ENCODE data around the gene TMEM80. TPM values are rescaled to one million over a fixed set of nuclear protein-coding genes. Genes with fewer than 3 reads are reported as not detected.

Gene TMEM80
- total RNA-seq, 1 donor from 2014 or later, result 1.3 TPM

DNA sequence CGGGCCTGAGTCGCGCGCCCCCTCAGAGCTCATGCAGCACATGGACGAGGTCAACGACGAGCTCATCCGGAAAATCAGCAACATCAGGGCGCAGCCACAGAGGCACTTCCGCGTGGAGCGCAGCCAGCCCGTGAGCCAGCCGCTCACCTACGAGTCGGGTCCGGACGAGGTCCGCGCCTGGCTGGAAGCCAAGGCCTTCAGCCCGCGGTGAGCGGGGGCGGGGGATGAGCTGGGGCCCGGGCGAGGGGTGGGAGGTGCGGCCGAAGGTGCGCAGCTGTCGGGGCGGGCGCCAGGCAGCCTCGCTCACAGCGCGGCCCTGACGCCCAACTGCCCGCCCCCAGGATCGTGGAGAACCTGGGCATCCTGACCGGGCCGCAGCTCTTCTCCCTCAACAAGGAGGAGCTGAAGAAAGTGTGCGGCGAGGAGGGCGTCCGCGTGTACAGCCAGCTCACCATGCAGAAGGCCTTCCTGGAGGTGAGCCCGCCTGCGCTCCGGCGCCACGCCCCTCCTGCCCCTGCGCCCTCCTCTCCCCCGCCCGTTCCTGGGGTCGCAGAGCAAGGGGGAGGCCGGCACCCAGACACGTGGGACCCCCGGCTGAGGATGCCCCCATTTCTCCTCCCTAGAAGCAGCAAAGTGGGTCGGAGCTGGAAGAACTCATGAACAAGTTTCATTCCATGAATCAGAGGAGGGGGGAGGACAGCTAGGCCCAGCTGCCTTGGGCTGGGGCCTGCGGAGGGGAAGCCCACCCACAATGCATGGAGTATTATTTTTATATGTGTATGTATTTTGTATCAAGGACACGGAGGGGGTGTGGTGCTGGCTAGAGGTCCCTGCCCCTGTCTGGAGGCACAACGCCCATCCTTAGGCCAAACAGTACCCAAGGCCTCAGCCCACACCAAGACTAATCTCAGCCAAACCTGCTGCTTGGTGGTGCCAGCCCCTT is 30.9 kb downstream of the TMEM80 start:
- peaks cover 1 to 10% of the 10 kb centered on the region in 2 donors for H3K36me3 ChIP-seq
- intact Hi-C loops (cut with DNase I), result loop anchor here (1.0 to 5.0 kb wide), 3 partner anchors 20 to 109 kb away; partner anchors contain the start of genes DEAF1, EPS8L2, IRF7 and TMEM80
- H3K4me1 ChIP-seq, result peaks cover 17 to 34% of the 10 kb centered on the region in 2 donors
- peak in 1 of 2 donors; percentile 80 for DNase-seq (ENCODE audit: low spot score in 2 of 2)
- TF ChIP-seq, protein P1, sequence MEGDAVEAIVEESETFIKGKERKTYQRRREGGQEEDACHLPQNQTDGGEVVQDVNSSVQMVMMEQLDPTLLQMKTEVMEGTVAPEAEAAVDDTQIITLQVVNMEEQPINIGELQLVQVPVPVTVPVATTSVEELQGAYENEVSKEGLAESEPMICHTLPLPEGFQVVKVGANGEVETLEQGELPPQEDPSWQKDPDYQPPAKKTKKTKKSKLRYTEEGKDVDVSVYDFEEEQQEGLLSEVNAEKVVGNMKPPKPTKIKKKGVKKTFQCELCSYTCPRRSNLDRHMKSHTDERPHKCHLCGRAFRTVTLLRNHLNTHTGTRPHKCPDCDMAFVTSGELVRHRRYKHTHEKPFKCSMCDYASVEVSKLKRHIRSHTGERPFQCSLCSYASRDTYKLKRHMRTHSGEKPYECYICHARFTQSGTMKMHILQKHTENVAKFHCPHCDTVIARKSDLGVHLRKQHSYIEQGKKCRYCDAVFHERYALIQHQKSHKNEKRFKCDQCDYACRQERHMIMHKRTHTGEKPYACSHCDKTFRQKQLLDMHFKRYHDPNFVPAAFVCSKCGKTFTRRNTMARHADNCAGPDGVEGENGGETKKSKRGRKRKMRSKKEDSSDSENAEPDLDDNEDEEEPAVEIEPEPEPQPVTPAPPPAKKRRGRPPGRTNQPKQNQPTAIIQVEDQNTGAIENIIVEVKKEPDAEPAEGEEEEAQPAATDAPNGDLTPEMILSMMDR (IDR thresholded peaks at IDR 0.05), result no peak
- H3K4me3 ChIP-seq, result peak overlapping the region; percentile 34 to 37
- H3K9me3 ChIP-seq, result no peaks in the 10 kb centered on the region
- peak overlapping the region; percentile 93 to 95 for H3K27ac ChIP-seq
- no peaks in the 10 kb centered on the region for H3K27me3 ChIP-seq

DNA sequence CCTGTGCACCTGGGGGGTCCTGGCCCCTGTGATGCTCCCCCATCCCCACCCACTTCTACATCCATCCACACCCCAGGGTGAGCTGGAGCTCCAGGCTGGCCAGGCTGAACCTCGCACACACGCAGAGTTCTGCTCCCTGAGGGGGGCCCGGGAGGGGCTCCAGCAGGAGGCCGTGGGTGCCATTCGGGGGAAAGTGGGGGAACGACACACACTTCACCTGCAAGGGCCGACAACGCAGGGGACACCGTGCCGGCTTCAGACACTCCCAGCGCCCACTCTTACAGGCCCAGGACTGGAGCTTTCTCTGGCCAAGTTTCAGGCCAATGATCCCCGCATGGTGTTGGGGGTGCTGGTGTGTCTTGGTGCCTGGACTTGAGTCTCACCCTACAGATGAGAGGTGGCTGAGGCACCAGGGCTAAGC is 31.7 kb downstream of the TMEM80 start:
- no peak for DNase-seq (ENCODE audit: low spot score in 2 of 2)
- Histone ChIP-seq H3K27ac (peak overlapping the region; percentile 93 to 95), H3K4me1 (peaks cover 17 to 34% of the 10 kb centered on the region in 2 donors), H3K27me3 (no peaks in the 10 kb centered on the region), H3K9me3 (no peaks in the 10 kb centered on the region), H3K4me3 (peak overlapping the region in 1 of 2 donors; percentile 3), H3K36me3 (peaks cover 0 to 10% of the 10 kb centered on the region in 2 donors)
- TF ChIP-seq, protein P1 (IDR thresholded peaks at IDR 0.05), result no peak
- intact Hi-C loops (cut with DNase I), result loop anchor here (1.0 to 5.0 kb wide), 3 partner anchors 21 to 110 kb away; partner anchors contain the start of genes DEAF1, EPS8L2, IRF7 and TMEM80

GRCh38 chr11:727859-728748 is 32.5 kb downstream of the TMEM80 start:
- DNase-seq (ENCODE audit: low spot score in 2 of 2), result peak; percentile 83 to 98
- intact Hi-C loops (cut with DNase I), result loop anchor here (1.0 to 5.0 kb wide), 7 partner anchors 19 to 173 kb away; partner anchors contain the start of genes DEAF1, EPS8L2, GATD1 and IRF7
- Histone ChIP-seq H3K27me3 (no peaks in the 10 kb centered on the region), H3K4me3 (peak overlapping the region in 1 of 2 donors; percentile 3), H3K27ac (peak overlapping the region; percentile 93 to 95), H3K36me3 (peaks cover 0 to 10% of the 10 kb centered on the region in 2 donors), H3K9me3 (no peaks in the 10 kb centered on the region), H3K4me1 (peaks cover 17 to 34% of the 10 kb centered on the region in 2 donors)
- TF ChIP-seq, protein P1 (IDR thresholded peaks at IDR 0.05), result peak; percentile 98 to 99 (median 99)

DNA sequence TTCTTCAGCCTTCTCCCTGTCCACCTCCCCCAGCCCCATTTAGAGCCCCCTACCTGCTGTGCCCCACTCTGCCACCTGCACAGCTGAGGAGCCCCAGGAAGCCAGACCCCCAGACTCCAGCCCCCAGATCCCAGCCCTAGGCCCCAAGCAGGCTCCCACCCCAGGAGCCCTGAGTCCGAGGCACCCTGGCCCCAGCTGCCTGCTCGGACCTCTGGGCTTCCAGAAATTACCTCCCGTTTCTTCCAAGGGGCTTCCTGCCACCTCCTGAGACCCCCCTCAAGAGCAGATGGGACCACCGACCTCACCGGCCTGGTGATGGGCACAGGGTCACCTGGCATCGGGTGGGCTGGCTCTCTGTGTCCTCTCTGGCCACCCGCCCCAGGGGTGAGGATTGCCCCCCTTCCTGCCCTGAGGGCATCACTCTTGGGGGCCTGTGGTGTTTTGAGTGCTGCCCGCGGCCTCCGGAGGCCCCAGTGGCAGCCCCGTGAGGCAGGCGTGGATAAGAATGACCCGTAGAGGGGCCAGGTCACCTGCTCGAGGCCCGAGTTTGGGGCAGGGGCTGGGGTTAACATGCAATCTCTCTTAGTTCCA is 33.4 kb downstream of the TMEM80 start:
- intact Hi-C loops (cut with DNase I), result loop anchor here (1.0 to 5.0 kb wide), 5 partner anchors 18 to 174 kb away; partner anchors contain the start of genes GATD1, IRF7 and TALDO1
- no peak overlapping the region for H3K4me3 ChIP-seq
- H3K4me1 ChIP-seq, result peaks cover 17 to 34% of the 10 kb centered on the region in 2 donors
- no peaks in the 10 kb centered on the region for H3K27me3 ChIP-seq
- peak overlapping the region; percentile 93 to 95 for H3K27ac ChIP-seq
- TF ChIP-seq, protein P1 (IDR thresholded peaks at IDR 0.05), result no peak
- no peaks in the 10 kb centered on the region for H3K9me3 ChIP-seq
- peaks cover 0 to 10% of the 10 kb centered on the region in 2 donors for H3K36me3 ChIP-seq
- no peak for DNase-seq (ENCODE audit: low spot score in 2 of 2)
